Keratinocyte (primary cell): ENCODE results near the gene CCDC167. TPM values are rescaled to one million over a fixed set of nuclear protein-coding genes. Genes with fewer than 3 reads are reported as not detected.
A peak's percentile ranks its signal among the peaks of the same experiment; 100 is the strongest.

Source experiments
- DNase-seq: peaks from one replicate; pipeline ENCODE4 v3.0.0-alpha.2; 2011; ENCODE audit warnings: low read depth, missing footprints, low spot score
- FAIRE-seq: peaks from 2 replicates; lab custom pipeline; 2011; peaks lifted over from hg19 to GRCh38; lab: Jason Lieb, UNC
- H2AFZ ChIP-seq: 2 replicates; pipeline ENCODE4 v1.6.0; 2012; ENCODE audit warnings: low read length, control low read depth, inconsistent platforms; ENCODE audit not compliant: control insufficient read depth
- H3K27ac ChIP-seq: 2 replicates; pipeline ENCODE4 v1.5.1; 2011; ENCODE audit warnings: low read length; ENCODE audit not compliant: control insufficient read depth, insufficient read depth
- H3K27me3 ChIP-seq: 3 replicates; pipeline ENCODE4 v1.6.0; 2011; ENCODE audit warnings: low read length; ENCODE audit not compliant: control insufficient read depth, insufficient read depth; ENCODE audit errors: extremely low read depth
- H3K36me3 ChIP-seq, 2 experiments: 2 replicates in 1 of 2; 3 replicates in 1 of 2; pipeline ENCODE4 v1.5.1; 2011; ENCODE audit warnings: low read length in 2 of 2, mild to moderate bottlenecking in 1 of 2; ENCODE audit not compliant: control insufficient read depth in 2 of 2, insufficient read depth in 2 of 2; ENCODE audit errors: extremely low read depth in 1 of 2
- H3K4me1 ChIP-seq: 3 replicates; pipeline ENCODE4 v1.5.1; 2011; ENCODE audit warnings: low read length; ENCODE audit not compliant: control insufficient read depth, insufficient read depth; ENCODE audit errors: extremely low read depth
- H3K4me2 ChIP-seq: 3 replicates; pipeline ENCODE4 v1.6.0; 2011; ENCODE audit warnings: low read depth, low read length; ENCODE audit not compliant: control insufficient read depth, insufficient read depth; ENCODE audit errors: extremely low read depth
- H3K4me3 ChIP-seq, 3 experiments: fragments of 200-600 bp in 1 of 3; sonication (generic) in 1 of 3; 2 replicates in 2 of 3; 3 replicates in 1 of 3; pipeline ENCODE4 v1.5.1; 2011 to 2016; ENCODE audit warnings: low read length in 3 of 3, mild to moderate bottlenecking in 3 of 3, control low read depth in 2 of 3, inconsistent platforms in 1 of 3, low read depth in 1 of 3, mixed read lengths in 1 of 3, mixed run types in 1 of 3, moderate library complexity in 1 of 3; ENCODE audit not compliant: control insufficient read depth in 2 of 3, insufficient read depth in 2 of 3; ENCODE audit errors: extremely low read depth in 1 of 3
- H3K79me2 ChIP-seq: 2 replicates; pipeline ENCODE4 v1.6.0; 2012; ENCODE audit warnings: low read length; ENCODE audit not compliant: control insufficient read depth, insufficient read depth
- H3K9ac ChIP-seq: 3 replicates; pipeline ENCODE4 v1.6.0; 2011; ENCODE audit warnings: low read length; ENCODE audit not compliant: control insufficient read depth, insufficient read depth; ENCODE audit errors: extremely low read depth
- H3K9me1 ChIP-seq: 3 replicates; pipeline ENCODE4 v1.6.0; 2011; ENCODE audit warnings: low read length; ENCODE audit not compliant: control insufficient read depth, insufficient read depth; ENCODE audit errors: extremely low read depth
- H3K9me3 ChIP-seq: 2 replicates; pipeline ENCODE4 v1.5.1; 2012; ENCODE audit warnings: low read depth, low read length; ENCODE audit not compliant: control insufficient read depth
- H4K20me1 ChIP-seq: 3 replicates; pipeline ENCODE4 v1.6.0; 2011; ENCODE audit warnings: low read length; ENCODE audit not compliant: control insufficient read depth, insufficient read depth; ENCODE audit errors: extremely low read depth
- CTCF ChIP-seq, 3 experiments: IDR thresholded peaks in 1 of 3; conservative IDR thresholded peaks in 1 of 3; optimal IDR thresholded peaks in 1 of 3; 2 replicates in 2 of 3; 3 replicates in 1 of 3; pipeline versions ENCODE3 to v1.5.1; 2011; ENCODE audit warnings: low read length in 3 of 3, mild to moderate bottlenecking in 3 of 3, moderate library complexity in 2 of 3, control low read depth in 1 of 3, inconsistent platforms in 1 of 3; ENCODE audit not compliant: insufficient read depth in 2 of 3; ENCODE audit errors: extremely low read depth in 1 of 3
- EZH2 ChIP-seq: IDR thresholded peaks from one replicate; pipeline ENCODE4 v1.6.1; 2012; ENCODE audit warnings: inconsistent platforms, mild to moderate bottlenecking, low read length, moderate library complexity
- dilution Hi-C: fragments of 300-500 bp; cut with MboI; formaldehyde crosslinking; loops from one replicate; pipeline ENCODE4 v1.7.0; 2020; ENCODE audit warnings: low sequenced_read_pairs; ENCODE audit not compliant: extremely low pct_ligation_motif_present
- polyA plus RNA-seq, 5 experiments: library from polyadenylated mRNA; depleted of rRNA in 3 of 5; stranded (reverse) in 3 of 5; stranded (forward) in 1 of 5; unstranded in 1 of 5; fragments of >200 nt; gene quantifications; 1 replicate in 1 of 5; 2 replicates in 3 of 5; 3 replicates in 1 of 5; pipeline versions ENCODE4 v1.2.1 to v1.2.3, GENCODE V29; 2011 to 2012; ENCODE audit warnings: missing spikeins in 2 of 5, low read depth in 1 of 5, low replicate concordance in 1 of 5

Gene CCDC167
- polyA plus RNA-seq, 1 donor (not counting 4 experiments of a cell fraction or from before 2014, with no cell fraction given): 39.8 TPM

DNA sequence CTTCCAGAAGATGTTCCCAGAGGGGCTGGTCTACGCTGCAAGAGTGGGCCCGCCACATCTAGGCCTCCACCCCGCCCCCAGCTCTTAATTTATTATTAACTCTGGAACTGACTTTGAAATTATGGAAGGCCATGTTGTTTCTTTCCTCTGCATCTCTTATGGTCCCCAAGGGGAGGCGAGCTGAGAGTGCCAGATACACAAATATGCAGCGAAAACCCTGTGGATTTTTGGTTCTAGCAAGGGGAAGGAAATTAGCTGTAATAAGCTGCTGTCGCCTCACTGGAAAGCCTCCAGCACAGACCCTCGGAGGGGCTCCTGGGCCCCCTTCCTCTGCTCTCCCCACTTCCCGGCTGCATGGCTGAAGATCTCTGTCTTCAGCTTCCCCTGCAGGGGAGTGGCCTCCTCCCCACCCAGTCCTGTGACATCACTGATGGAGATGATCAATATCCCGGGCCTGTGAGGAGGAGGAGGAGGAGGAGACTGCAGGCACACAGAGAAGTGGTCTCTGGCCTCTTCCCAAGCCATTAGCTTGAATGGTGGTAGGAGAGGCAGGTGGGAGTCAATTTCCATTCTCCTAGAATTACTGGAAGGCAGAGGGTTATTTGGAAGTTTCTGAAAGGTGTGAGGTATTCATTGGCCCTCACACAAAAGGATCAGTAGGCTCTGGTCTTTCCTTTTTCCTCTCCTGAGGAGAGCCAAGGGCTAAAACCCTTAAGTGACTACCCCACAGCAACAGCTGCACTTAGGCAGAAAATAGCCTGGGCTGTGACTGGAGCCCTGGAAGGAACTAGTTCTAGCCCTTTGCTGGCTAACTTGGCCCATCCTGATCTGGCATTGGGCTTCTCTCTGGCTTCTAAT, 39.7 kb upstream of the CCDC167 start:
- DNase-seq (no peak), FAIRE-seq (no peak)
- dilution Hi-C loops: no loop called here
- peaks cover 5% of the 10 kb centered on the region for H3K4me1 ChIP-seq
- no peak overlapping the region for H3K4me2 ChIP-seq
- no peak overlapping the region for H2AFZ ChIP-seq
- H3K9ac ChIP-seq: no peak overlapping the region
- H3K9me3 ChIP-seq: no peaks in the 10 kb centered on the region
- no peaks in the 10 kb centered on the region for H4K20me1 ChIP-seq
- no peak overlapping the region for H3K4me3 ChIP-seq
- TF ChIP-seq CTCF (optimal IDR thresholded peaks at IDR 0.05 in 1 of 3, IDR thresholded peaks at IDR 0.05 in 1 of 3, conservative IDR thresholded peaks at IDR 0.05 in 1 of 3; ENCODE audit: extremely low read depth in 1 of 3, insufficient read depth in 2 of 3, low read length in 3 of 3) (no peak), EZH2 (no peak)
- H3K9me1 ChIP-seq: no peaks in the 10 kb centered on the region
- H3K79me2 ChIP-seq: no peaks in the 10 kb centered on the region
- H3K27ac ChIP-seq: no peak overlapping the region
- peaks cover 39% of the 10 kb centered on the region for H3K27me3 ChIP-seq
- no peaks in the 10 kb centered on the region for H3K36me3 ChIP-seq

GRCh38 chr6:37538107-37538506, 38.4 kb upstream of the CCDC167 start:
- DNase-seq: no peak
- H3K9me1 ChIP-seq: no peaks in the 10 kb centered on the region
- no peak overlapping the region for H3K4me2 ChIP-seq
- peaks cover 51% of the 10 kb centered on the region for H3K27me3 ChIP-seq
- TF ChIP-seq EZH2: no peak
- peak; percentile 47 to 88 (median 69) for TF ChIP-seq CTCF (optimal IDR thresholded peaks at IDR 0.05 in 1 of 3, IDR thresholded peaks at IDR 0.05 in 1 of 3, conservative IDR thresholded peaks at IDR 0.05 in 1 of 3; ENCODE audit: extremely low read depth in 1 of 3, insufficient read depth in 2 of 3, low read length in 3 of 3)
- H3K4me3 ChIP-seq: no peak overlapping the region
- no peaks in the 10 kb centered on the region for H3K79me2 ChIP-seq
- no peaks in the 10 kb centered on the region for H4K20me1 ChIP-seq
- no peak overlapping the region for H3K27ac ChIP-seq
- peaks cover 5% of the 10 kb centered on the region for H3K4me1 ChIP-seq
- no peaks in the 10 kb centered on the region for H3K9me3 ChIP-seq
- no peaks in the 10 kb centered on the region for H3K36me3 ChIP-seq
- dilution Hi-C loops: no loop called here
- peak; percentile 48 for FAIRE-seq
- no peak overlapping the region for H2AFZ ChIP-seq
- no peak overlapping the region for H3K9ac ChIP-seq
